GM18499 (cell line): ENCODE results near the gene NHSL1.

Experiments
- ATAC-seq: cut with Tn5 transposase; IDR thresholded peaks from one replicate; pipeline ENCODE4 v1.9.1; 2021; ENCODE audit warnings: moderate number of reproducible peaks; ENCODE audit not compliant: insufficient read depth, unreplicated experiment

NHSL1 gene

DNA sequence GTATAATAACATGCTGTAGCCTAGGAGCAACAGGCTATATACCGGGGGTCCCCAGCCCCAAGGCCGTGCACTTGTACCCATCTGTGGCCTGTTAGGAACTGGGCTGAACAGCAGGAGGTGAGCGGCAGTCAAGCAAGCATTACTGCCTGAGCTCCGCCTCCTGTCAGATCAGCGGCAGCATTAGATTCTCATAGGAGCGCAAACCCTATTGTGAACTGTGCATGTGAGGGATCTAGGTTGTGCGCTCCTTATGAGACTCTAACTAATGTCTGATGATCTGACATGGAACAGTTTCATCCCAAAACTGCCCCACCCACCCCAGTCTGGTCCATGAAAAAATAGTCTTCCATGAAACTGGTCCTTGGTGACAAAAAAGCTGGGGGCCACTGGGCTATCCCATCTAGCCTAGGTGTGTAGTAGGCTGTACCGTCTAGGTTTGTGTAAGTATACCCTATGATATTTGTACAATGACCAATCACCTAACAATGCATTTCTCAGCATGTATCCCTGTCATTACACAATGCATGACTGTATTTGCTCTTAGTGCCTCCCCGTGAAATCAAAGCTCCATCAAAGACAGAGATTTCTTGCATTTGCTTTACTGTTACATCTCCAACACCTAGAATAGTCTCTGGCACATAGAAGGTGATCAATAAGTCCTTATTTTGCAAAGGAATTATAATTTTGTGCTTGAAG, 30.8 kb downstream of the NHSL1 start:
- no peak for ATAC-seq

- ATAC-seq = no peak
These were observed 31.4 kb downstream of the NHSL1 start for GRCh38 chr6:138467901-138468300.

DNA sequence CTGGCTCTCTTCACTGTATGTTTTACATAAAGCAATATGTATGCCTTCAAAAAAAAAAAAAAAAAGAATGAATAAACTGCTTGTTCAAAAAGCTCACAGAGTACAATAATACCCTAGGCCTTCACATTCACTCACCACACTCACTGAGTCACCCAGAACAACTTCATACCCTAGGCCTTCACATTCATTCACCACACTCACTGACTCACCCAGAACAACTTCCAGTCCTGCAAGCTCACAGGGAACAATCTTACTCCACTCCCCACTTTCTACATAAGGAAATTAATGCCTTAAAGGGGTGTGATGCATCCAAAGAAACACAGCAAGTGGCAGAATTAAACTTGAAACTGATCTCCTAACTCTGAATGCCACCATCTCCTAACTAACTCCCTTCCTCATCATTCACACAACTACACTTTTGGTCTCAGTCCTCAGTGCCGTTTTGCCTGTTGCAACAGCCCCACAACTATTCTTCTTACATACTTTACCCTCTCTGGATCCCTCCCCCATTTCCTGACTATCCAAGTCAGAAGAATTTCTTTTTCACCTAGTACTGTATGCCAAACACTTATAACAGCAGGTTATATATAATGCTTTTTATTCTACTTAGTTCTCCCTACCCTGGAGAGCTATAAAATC, 34.2 kb downstream of the NHSL1 start:
- ATAC-seq = no peak

GRCh38 chr6:138464085-138464484, 35.2 kb downstream of the NHSL1 start:
- ATAC-seq = no peak

DNA sequence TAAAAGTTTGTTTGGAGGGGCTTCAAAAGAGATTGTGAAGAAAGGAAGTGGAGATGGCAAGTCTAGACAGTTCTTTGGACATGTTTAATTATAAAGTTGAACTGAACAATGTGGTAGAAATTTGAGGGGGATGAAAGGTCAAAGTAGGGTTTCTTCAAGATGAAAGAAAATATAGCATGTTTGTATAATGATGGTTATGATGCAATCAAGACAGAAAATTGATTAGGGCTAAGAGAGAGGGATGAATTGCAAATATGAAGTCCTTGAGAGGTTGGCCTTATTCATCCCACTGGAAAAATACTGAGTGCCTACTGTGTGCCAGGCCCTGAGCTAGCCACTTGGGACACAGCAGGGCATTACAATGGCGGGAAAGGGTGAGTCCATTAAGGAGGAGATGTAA, 37.6 kb downstream of the NHSL1 start:
- no peak for ATAC-seq

DNA sequence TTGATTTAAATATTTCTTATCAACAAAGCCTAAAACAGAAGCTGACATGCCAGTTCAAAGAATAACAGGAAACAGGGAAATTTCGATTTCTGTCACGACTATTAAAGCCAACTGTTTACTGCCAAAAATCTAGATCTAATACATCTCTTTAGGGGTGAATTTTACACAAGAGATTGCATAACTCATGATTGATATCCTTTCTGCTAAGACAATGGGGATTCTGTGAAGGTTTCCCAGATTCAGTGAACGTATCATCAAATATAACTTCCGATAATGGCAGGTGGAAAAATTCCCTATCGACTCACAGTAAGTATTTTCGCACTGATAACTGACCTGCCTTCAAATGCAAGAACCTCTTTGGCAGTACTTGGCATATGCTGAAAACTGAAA, 42.9 kb downstream of the NHSL1 start:
- ATAC-seq = no peak

GRCh38 chr6:138455746-138456400, 43.4 kb downstream of the NHSL1 start:
- ATAC-seq = peak; percentile 74

DNA sequence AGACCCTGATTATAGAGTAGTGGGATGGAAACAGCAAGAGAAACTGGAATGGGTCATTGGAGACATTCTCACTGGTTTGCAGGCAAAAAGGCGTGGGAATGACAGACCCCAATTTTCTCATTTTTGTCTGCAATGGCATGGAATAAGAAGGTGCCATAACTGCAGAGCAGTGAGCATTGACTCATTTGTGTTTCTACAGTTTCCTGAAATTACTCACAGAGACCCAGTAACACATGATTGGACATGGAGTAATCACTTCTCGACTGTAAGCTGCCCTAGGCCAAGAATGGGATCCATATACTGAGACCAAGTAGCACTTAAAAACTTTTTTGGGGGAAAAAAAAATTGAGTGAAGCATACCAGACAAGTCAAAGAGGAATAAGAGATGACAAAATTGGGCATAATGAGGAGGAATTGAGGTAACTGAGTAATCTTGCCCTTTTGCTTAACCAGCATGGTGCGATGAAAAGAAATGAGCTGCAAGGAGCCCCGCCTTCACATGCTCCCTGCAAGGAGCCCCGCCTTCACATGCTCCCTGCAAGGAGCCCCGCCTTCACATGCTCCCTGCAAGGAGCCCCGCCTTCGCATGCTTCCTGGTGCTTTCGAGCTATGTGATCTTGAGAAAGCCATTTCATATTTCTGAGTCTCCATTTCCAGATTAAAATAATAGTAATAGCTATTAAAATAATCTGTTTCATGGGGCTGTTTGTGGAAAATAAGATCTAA, 44.1 kb downstream of the NHSL1 start:
- peak; percentile 43 for ATAC-seq

GRCh38 chr6:138451043-138451442, 48.3 kb downstream of the NHSL1 start:
- ATAC-seq = no peak

GRCh38 chr6:138450445-138450844, 48.8 kb downstream of the NHSL1 start:
- ATAC-seq = peak; percentile 56

GRCh38 chr6:138446821-138447220, 52.5 kb downstream of the NHSL1 start:
- ATAC-seq = no peak

DNA sequence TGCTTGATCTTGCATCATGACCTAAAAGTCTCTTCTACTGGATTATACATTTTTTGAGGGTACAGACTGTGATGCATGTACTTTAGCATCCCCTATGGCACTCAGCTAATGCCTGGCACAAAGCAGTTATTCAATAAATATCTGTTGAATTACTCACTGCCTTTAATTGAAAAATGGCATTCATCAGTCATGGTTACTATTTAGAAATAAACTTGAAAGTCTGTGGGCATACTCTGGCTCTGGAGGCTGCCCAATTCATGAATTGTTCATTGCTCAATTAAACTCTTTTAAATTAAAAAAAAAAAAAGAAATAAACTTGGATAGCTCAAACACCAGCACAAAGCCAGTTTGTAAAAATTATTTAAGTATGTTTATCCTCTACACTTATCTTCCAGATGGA, 55.3 kb downstream of the NHSL1 start:
- no peak for ATAC-seq

- ATAC-seq = no peak
These were observed 56.6 kb downstream of the NHSL1 start for GRCh38 chr6:138442663-138443062.

GRCh38 chr6:138441965-138442364, 57.3 kb downstream of the NHSL1 start:
- ATAC-seq = no peak

DNA sequence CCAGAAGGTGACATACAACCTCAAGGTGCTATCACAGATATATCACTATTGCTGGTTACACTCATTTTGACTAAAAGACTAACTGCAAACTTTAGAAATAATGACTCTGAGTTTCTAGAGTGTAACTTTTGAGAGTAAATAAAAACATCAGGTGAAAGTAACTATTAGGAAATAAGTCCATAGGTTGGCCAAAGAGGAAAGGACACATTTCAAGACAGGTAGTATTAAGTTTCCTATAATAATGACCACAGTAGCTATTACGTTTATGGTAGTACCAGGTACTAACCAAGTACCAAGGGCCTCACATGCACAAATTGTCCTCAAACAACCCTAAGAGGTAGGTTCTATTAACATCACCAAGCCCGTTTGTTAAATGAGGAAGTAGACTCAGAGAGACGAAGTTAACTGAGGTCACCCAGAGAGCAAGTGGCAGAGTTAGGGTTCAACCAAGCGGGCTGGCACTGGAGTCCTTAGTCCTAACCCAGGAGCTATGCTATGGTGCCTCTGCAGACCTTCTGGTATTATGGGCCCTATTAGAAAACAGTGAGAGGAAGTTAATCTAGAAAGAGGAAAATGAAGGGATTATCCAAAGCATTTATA, 58.4 kb downstream of the NHSL1 start:
- no peak for ATAC-seq

GRCh38 chr6:138440296-138440695, 59.0 kb downstream of the NHSL1 start:
- no peak for ATAC-seq

- ATAC-seq = no peak
These were observed 59.7 kb downstream of the NHSL1 start for GRCh38 chr6:138439546-138439945.

- ATAC-seq = no peak
These were observed 64.4 kb downstream of the NHSL1 start for GRCh38 chr6:138434925-138435324.

DNA sequence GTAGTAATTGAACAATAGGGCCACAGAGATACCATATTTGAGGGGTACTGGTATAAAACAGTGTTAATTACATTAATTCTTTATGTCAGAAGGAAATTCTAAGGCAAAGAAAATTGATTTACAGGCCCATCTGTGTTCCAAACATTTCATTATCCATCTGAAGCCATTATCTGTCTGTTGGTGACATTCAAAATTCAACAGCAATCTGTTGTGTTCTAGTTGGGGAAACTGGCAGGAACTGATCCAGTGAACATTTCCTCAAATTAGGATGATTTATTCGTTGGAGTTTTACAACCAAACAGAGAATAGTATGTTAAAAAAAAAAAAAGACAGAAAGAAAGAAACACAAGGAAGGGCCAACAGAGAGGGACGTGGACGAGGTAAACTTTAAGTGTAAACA, 65.2 kb downstream of the NHSL1 start:
- ATAC-seq = no peak

GRCh38 chr6:138432063-138432356, 67.3 kb downstream of the NHSL1 start:
- ATAC-seq = no peak
